HCT116 (cell line): ENCODE results near the gene C5AR1. TPM values are rescaled to one million over a fixed set of nuclear protein-coding genes. Genes with fewer than 3 reads are reported as not detected.

Experiments
- ATAC-seq: fragments of 200-7000 bp; cut with Tn5 transposase; 2 replicates; pipeline ENCODE4 v1.9.1; 2020; ENCODE audit warnings: mild to moderate bottlenecking, moderate library complexity
- BruUV-seq: library from RNA; stranded (reverse); fragments of 400-500 nt; replicated peaks from 2 replicates; lab custom pipeline; 2021; lab: Mats Ljungman, UMichigan
- CTCF ChIA-PET: fragments of 300-600 bp; sonication (Branson Sonifier 250); formaldehyde crosslinking; loops from one replicate; lab custom pipeline; 2021; ENCODE audit warnings: antibody characterized with exemption; lab: Charles Lee
- POLR2A ChIA-PET: fragments of 300-600, 350-600 bp; sonication (Branson Sonifier 250); formaldehyde crosslinking; loops from one replicate; lab custom pipeline; 2021; ENCODE audit warnings: antibody characterized with exemption; lab: Charles Lee
- RAD21 ChIA-PET, 2 experiments: fragments of 300-600 bp; sonication (Branson Sonifier 250); formaldehyde crosslinking; loops; one replicate each; lab custom pipeline; 2023; ENCODE audit warnings: low total read pairs in 2 of 2; ENCODE audit not compliant: uncharacterized antibody in 2 of 2, unreplicated experiment in 2 of 2, low non-redundant PET in 1 of 2; lab: Charles Lee
- DNase-seq: peaks from one replicate; pipeline ENCODE4 v3.0.0-alpha.2; 2010; ENCODE audit warnings: low read depth, low spot score
- H2AFZ ChIP-seq: fragments of 200-600 bp; shearing (Covaris generic), sonication (generic); 2 replicates; pipeline ENCODE4 v1.6.1; 2017; ENCODE audit warnings: low read depth, mixed run types, mixed read lengths, antibody characterized with exemption, low read length; ENCODE audit not compliant: poor library complexity, severe bottlenecking
- H3K27ac ChIP-seq: 2 replicates; pipeline ENCODE4 v1.5.1; 2012; ENCODE audit warnings: low read depth, low read length
- H3K27me3 ChIP-seq: fragments of 200-600 bp; sonication (generic); 2 replicates; pipeline ENCODE4 v1.6.1; 2016; ENCODE audit warnings: mixed run types, low read length, mixed read lengths; ENCODE audit not compliant: insufficient read depth
- H3K36me3 ChIP-seq, 2 experiments: fragments of 200-500 bp in 1 of 2; fragments of 200-600 bp in 1 of 2; sonication (Bioruptor generic) in 1 of 2; sonication (generic) in 1 of 2; 2 replicates each; pipeline versions ENCODE4 v1.5.1 to v1.6.1; 2014 to 2016; ENCODE audit warnings: low read length in 2 of 2, inconsistent platforms in 1 of 2, mixed read lengths in 1 of 2, mixed run types in 1 of 2; ENCODE audit not compliant: insufficient read depth in 2 of 2, control insufficient read depth in 1 of 2
- H3K4me1 ChIP-seq, 2 experiments: fragments of 200-600 bp in 1 of 2; sonication (generic) in 1 of 2; 2 replicates each; pipeline versions ENCODE4 v1.5.1 to v1.6.1; 2012 to 2017; ENCODE audit warnings: low read length in 2 of 2, inconsistent platforms in 1 of 2, mild to moderate bottlenecking in 1 of 2, mixed read lengths in 1 of 2, mixed run types in 1 of 2, moderate library complexity in 1 of 2; ENCODE audit not compliant: insufficient read depth in 2 of 2, control insufficient read depth in 1 of 2
- H3K4me2 ChIP-seq: fragments of 200-600 bp; sonication (generic); 2 replicates; pipeline ENCODE4 v1.6.1; 2017; ENCODE audit warnings: mixed run types, low read length, mixed read lengths
- H3K4me3 ChIP-seq, 2 experiments: fragments of 200-600 bp in 1 of 2; sonication (generic) in 1 of 2; replicated peaks in 1 of 2; 2 replicates each; pipeline ENCODE4 v1.5.1; 2011 to 2016; ENCODE audit warnings: low read length in 2 of 2, control low read depth in 1 of 2, low read depth in 1 of 2, mild to moderate bottlenecking in 1 of 2, mixed read lengths in 1 of 2, mixed run types in 1 of 2
- H3K79me2 ChIP-seq: fragments of 200-600 bp; sonication (generic); 2 replicates; pipeline ENCODE4 v1.6.1; 2017; ENCODE audit warnings: mild to moderate bottlenecking, mixed run types, low read length, moderate library complexity, mixed read lengths; ENCODE audit not compliant: insufficient read depth
- H3K9ac ChIP-seq: fragments of 200-600 bp; sonication (generic); 2 replicates; pipeline ENCODE4 v1.6.1; 2016; ENCODE audit warnings: low read length, mixed read lengths
- H3K9me2 ChIP-seq: fragments of 200-600 bp; sonication (generic), shearing (Covaris generic); 2 replicates; pipeline ENCODE4 v1.6.1; 2017; ENCODE audit warnings: mixed run types, mild to moderate bottlenecking, moderate library complexity; ENCODE audit not compliant: insufficient read depth
- H3K9me3 ChIP-seq, 2 experiments: fragments of 200-500 bp in 1 of 2; fragments of 200-600 bp in 1 of 2; sonication (Bioruptor generic) in 1 of 2; sonication (generic) in 1 of 2; 2 replicates each; pipeline ENCODE4 v1.6.1; 2014 to 2017; ENCODE audit warnings: low read length in 2 of 2, mixed read lengths in 2 of 2, inconsistent platforms in 1 of 2, low read depth in 1 of 2, mild to moderate bottlenecking in 1 of 2, mixed run types in 1 of 2, moderate library complexity in 1 of 2; ENCODE audit not compliant: control insufficient read depth in 1 of 2, insufficient read depth in 1 of 2
- H4K20me1 ChIP-seq: fragments of 200-600 bp; sonication (generic), shearing (Covaris generic); 2 replicates; pipeline ENCODE4 v1.6.1; 2017; ENCODE audit warnings: mixed run types, mild to moderate bottlenecking, moderate library complexity; ENCODE audit not compliant: insufficient read depth
- ATF3 ChIP-seq: IDR thresholded peaks from 2 replicates; pipeline ENCODE4 v1.6.1; 2012
- CBX3 ChIP-seq: IDR thresholded peaks from 2 replicates; pipeline ENCODE4 v1.6.1; 2012; ENCODE audit warnings: low read depth
- CTCF ChIP-seq, 3 experiments: fragments of 200-600 bp in 1 of 3; sonication (generic) in 1 of 3; IDR thresholded peaks in 2 of 3; conservative IDR thresholded peaks in 1 of 3; 2 replicates each; pipeline ENCODE4 v1.5.1; 2012 to 2017; ENCODE audit warnings: low read depth in 2 of 3, low read length in 2 of 3, antibody characterized with exemption in 1 of 3, borderline replicate concordance in 1 of 3, control low read depth in 1 of 3, mild to moderate bottlenecking in 1 of 3, mixed read lengths in 1 of 3, mixed run types in 1 of 3, moderate library complexity in 1 of 3; ENCODE audit not compliant: insufficient read depth in 1 of 3
- ELF1 ChIP-seq: IDR thresholded peaks from 2 replicates; pipeline ENCODE4 v1.6.1; 2012; ENCODE audit warnings: low read depth, borderline replicate concordance
- EZH2 ChIP-seq: fragments of 200-600 bp; sonication (generic); IDR thresholded peaks from 2 replicates; pipeline ENCODE4 v1.6.1; 2017; ENCODE audit warnings: antibody characterized with exemption, mixed run types
- EZH2phosphoT487 ChIP-seq: fragments of 200-600 bp; IDR thresholded peaks from 2 replicates; pipeline ENCODE4 v1.6.1; 2018; ENCODE audit warnings: antibody characterized with exemption, borderline replicate concordance
- FOSL1 ChIP-seq: IDR thresholded peaks from 2 replicates; pipeline ENCODE4 v1.6.1; 2012; ENCODE audit warnings: low read depth
- POLR2A ChIP-seq: IDR thresholded peaks from 2 replicates; pipeline ENCODE4 v1.7.0; 2011; ENCODE audit warnings: borderline replicate concordance; ENCODE audit not compliant: insufficient read depth, insufficient read length; ENCODE audit errors: extremely low read depth
- SIN3A ChIP-seq: IDR thresholded peaks from 2 replicates; pipeline ENCODE4 v1.6.1; 2012; ENCODE audit warnings: low read depth
- SRF ChIP-seq: IDR thresholded peaks from 2 replicates; pipeline ENCODE4 v1.6.1; 2012; ENCODE audit warnings: low read depth
- YY1 ChIP-seq: IDR thresholded peaks from 2 replicates; pipeline ENCODE4 v1.6.1; 2011; ENCODE audit warnings: low read length, low read depth, moderate library complexity, mild to moderate bottlenecking; ENCODE audit not compliant: insufficient replicate concordance; ENCODE audit errors: extremely low read depth
- ZFX ChIP-seq: fragments of 450-650 bp; IDR thresholded peaks from 2 replicates; pipeline ENCODE4 v1.6.1; 2017
- intact Hi-C: fragments of 100-400 bp; cut with micrococcal nuclease; formaldehyde crosslinking; loops from 2 replicates; pipeline ENCODE4 v1.10.0; 2022
- total RNA-seq: library from RNA; stranded (reverse); gene quantifications from one replicate; pipeline ENCODE4 v1.2.1, GENCODE V29; 2021; ENCODE audit not compliant: unreplicated experiment
- TF ChIP-seq, protein P1 (sequence below): IDR thresholded peaks from 2 replicates; pipeline ENCODE4 v1.6.1; 2012
- TF ChIP-seq, protein P2 (sequence below): IDR thresholded peaks from 2 replicates; pipeline ENCODE4 v1.6.1; 2012; ENCODE audit warnings: low read depth

The C5AR1 gene
- total RNA-seq, 1 experiment from 2014 or later, result 6.5 TPM

GRCh38 chr19:47353307-47353712, 43.6 kb downstream of the C5AR1 start:
- Histone ChIP-seq H3K9me2 (no peaks in the 10 kb centered on the region), H3K9me3 (no peaks in the 10 kb centered on the region), H3K36me3 (peaks cover 39 to 52% of the 10 kb centered on the region in 2 experiments), H3K4me3 (no peak overlapping the region), H3K9ac (no peak overlapping the region), H3K79me2 (peaks cover 86% of the 10 kb centered on the region), H3K27ac (no peak overlapping the region), H3K27me3 (no peaks in the 10 kb centered on the region), H4K20me1 (no peaks in the 10 kb centered on the region), H3K4me1 (peaks cover 15 to 22% of the 10 kb centered on the region in 2 experiments; a peak in 3 of 4 replicates), H2AFZ (no peak overlapping the region), H3K4me2 (no peak overlapping the region)
- ChIA-PET POLR2A (no interaction called here), CTCF (no interaction called here), RAD21 (no interaction called here)
- DNase-seq, result no peak
- intact Hi-C loops, result no loop called here
- no TSS peak for BruUV-seq
- TF ChIP-seq EZH2 (no peak), SRF (no peak), CBX3 (no peak)
- ATAC-seq, result no peak

DNA sequence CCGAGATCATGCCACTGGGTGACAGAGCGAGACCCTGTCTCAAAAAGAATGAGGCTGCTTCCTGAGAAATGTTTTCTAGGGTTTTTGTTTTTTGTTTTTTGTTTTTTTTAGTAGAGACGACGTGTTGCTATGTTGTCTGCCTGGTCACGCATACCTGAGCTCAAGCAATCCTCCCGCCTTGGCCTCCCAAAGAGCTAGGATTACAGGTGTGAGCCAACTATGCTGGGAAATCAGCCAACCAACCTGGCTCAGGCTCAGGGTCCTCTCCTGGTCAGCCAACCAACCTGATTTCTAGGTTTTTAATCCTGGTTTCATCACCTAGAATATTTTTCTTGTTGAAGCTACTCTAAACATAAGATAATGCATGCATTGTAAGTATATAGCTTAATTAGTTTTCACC, 47.2 kb downstream of the C5AR1 start:
- Histone ChIP-seq H3K9ac (no peak overlapping the region), H3K27ac (no peak overlapping the region), H3K4me2 (no peak overlapping the region), H3K4me3 (no peak overlapping the region), H3K9me2 (no peaks in the 10 kb centered on the region)
- TF ChIP-seq EZH2phosphoT487 (no peak), FOSL1 (no peak), POLR2A (no peak), ATF3 (no peak), EZH2 (no peak), SRF (no peak), ZFX (no peak), ELF1 (no peak), YY1 (no peak), CTCF (IDR thresholded peaks at IDR 0.05 in 2 of 3, conservative IDR thresholded peaks at IDR 0.05 in 1 of 3; ENCODE audit: borderline replicate concordance in 1 of 3, insufficient read depth in 1 of 3, low read depth in 2 of 3, low read length in 2 of 3) (no peak), SIN3A (no peak), CBX3 (no peak)
- TF ChIP-seq, protein P1, sequence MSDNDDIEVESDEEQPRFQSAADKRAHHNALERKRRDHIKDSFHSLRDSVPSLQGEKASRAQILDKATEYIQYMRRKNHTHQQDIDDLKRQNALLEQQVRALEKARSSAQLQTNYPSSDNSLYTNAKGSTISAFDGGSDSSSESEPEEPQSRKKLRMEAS, result no peak
- TF ChIP-seq, protein P2, sequence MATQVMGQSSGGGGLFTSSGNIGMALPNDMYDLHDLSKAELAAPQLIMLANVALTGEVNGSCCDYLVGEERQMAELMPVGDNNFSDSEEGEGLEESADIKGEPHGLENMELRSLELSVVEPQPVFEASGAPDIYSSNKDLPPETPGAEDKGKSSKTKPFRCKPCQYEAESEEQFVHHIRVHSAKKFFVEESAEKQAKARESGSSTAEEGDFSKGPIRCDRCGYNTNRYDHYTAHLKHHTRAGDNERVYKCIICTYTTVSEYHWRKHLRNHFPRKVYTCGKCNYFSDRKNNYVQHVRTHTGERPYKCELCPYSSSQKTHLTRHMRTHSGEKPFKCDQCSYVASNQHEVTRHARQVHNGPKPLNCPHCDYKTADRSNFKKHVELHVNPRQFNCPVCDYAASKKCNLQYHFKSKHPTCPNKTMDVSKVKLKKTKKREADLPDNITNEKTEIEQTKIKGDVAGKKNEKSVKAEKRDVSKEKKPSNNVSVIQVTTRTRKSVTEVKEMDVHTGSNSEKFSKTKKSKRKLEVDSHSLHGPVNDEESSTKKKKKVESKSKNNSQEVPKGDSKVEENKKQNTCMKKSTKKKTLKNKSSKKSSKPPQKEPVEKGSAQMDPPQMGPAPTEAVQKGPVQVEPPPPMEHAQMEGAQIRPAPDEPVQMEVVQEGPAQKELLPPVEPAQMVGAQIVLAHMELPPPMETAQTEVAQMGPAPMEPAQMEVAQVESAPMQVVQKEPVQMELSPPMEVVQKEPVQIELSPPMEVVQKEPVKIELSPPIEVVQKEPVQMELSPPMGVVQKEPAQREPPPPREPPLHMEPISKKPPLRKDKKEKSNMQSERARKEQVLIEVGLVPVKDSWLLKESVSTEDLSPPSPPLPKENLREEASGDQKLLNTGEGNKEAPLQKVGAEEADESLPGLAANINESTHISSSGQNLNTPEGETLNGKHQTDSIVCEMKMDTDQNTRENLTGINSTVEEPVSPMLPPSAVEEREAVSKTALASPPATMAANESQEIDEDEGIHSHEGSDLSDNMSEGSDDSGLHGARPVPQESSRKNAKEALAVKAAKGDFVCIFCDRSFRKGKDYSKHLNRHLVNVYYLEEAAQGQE, result no peak
- TF ChIP-seq, all 23 proteins: peak for 0
- Histone ChIP-seq H3K27me3 (no peaks in the 10 kb centered on the region), H3K79me2 (peaks cover 88% of the 10 kb centered on the region), H2AFZ (no peak overlapping the region), H3K36me3 (peaks cover 62 to 81% of the 10 kb centered on the region in 2 experiments), H4K20me1 (no peaks in the 10 kb centered on the region), H3K4me1 (no peaks in the 10 kb centered on the region), H3K9me3 (no peaks in the 10 kb centered on the region)
- CTCF ChIA-PET, result interaction anchor here (1.8 kb wide), 1 partner anchor 8 kb away, joined by 10 read pairs; the partner anchor contains the start of gene DHX34
- BruUV-seq, result no TSS peak
- no peak for DNase-seq
- no peak for ATAC-seq
- RAD21 ChIA-PET, result no interaction called here
- intact Hi-C loops, result no loop called here
- POLR2A ChIA-PET, result no interaction called here
